Ovary (tissue), 9 donors: ENCODE results near the gene RPS6KA1. TPM values are rescaled to one million over a fixed set of nuclear protein-coding genes. Genes with fewer than 3 reads are reported as not detected.
"Not testable (repeated sequence)": the region's sequence is repeated elsewhere in the genome, so short reads cannot be mapped to it uniquely, and the experiment has no call there.

Source experiments
- DNase-seq, 5 donors: peaks; one replicate each; pipeline ENCODE4 v3.0.0-alpha.2; 2019 to 2020
- H3K27ac ChIP-seq, 2 donors: fragments of 200-600 bp; one replicate each; pipeline versions ENCODE4 v1.5.1 to v1.8.0; 2019 to 2022
- H3K27me3 ChIP-seq: fragments of 200-600 bp; one replicate; pipeline ENCODE4 v1.8.0; 2022
- H3K36me3 ChIP-seq: fragments of 200-600 bp; sonication (generic); one replicate; pipeline ENCODE4 v1.5.1; 2019
- H3K4me1 ChIP-seq: one replicate; pipeline ENCODE4 v1.8.1; 2013; ENCODE audit warnings: mild to moderate bottlenecking, moderate library complexity; ENCODE audit not compliant: insufficient read depth
- H3K4me3 ChIP-seq: fragments of 200-600 bp; sonication (generic); one replicate; pipeline ENCODE4 v1.5.1; 2017
- H3K9me3 ChIP-seq, 2 donors: fragments of 200-600 bp in 1 of 2; sonication (generic) in 1 of 2; one replicate each; pipeline versions ENCODE4 v1.5.1 to v1.8.1; 2013 to 2019; ENCODE audit warnings: mild to moderate bottlenecking in 1 of 2, moderate library complexity in 1 of 2
- EP300 ChIP-seq: sonication (generic); formaldehyde crosslinking; IDR thresholded peaks from one replicate; pipeline ENCODE4 v1.6.1; 2017; ENCODE audit warnings: antibody characterized with exemption
- POLR2A ChIP-seq: fragments of 450-650 bp; IDR thresholded peaks from one replicate; pipeline ENCODE4 v1.6.1; 2017; ENCODE audit warnings: antibody characterized with exemption, mild to moderate bottlenecking, moderate library complexity
- WGBS, 3 donors: extraction: QIAGEN DNeasy Blood & Tissue Kit in 1 of 3; methylation state at CpG; one replicate each; pipeline versions ENCODE4 v1.1.5 to v1.1.7; 2013 to 2017; 5-methylcytosine and 5-hydroxymethylcytosine counted together
- intact Hi-C, 4 donors: fragments of 100-400 bp; cut with DNase I; formaldehyde crosslinking; loops; one replicate each; pipeline versions ENCODE4 v1.11.0 to v1.15.1; 2022 to 2023
- polyA plus RNA-seq, 2 donors: library from polyadenylated mRNA; stranded (reverse); fragments of 200-250 nt in 1 of 2; fragments of 350-450 nt in 1 of 2; fragmentation: Illumina TruSeq in 1 of 2; extraction: RNeasy Lipid Tissue Mini Kit (QIAGEN cat#74804) in 1 of 2; gene quantifications; one replicate each; pipeline ENCODE4 v1.2.3, GENCODE V29; 2013 to 2014
- total RNA-seq, 7 donors: library from RNA; depleted of rRNA in 2 of 7; stranded (reverse); fragments of >200 nt in 2 of 7; fragmentation: NEBNext Ultra II Directional in 3 of 7; extraction: Animal tissue kit (Norgen Biotek cat#: 25700) in 3 of 7; gene quantifications; one replicate each; pipeline versions ENCODE4 v1.1.0 to v1.2.4, GENCODE V29; 2016 to 2023
- TF ChIP-seq, protein P1 (sequence below), 3 donors: fragments of 450-650 bp in 2 of 3; fragments of 200-600 bp in 1 of 3; IDR thresholded peaks; one replicate each; pipeline versions ENCODE4 v1.5.1 to v1.8.0; 2016 to 2022; ENCODE audit warnings: antibody characterized with exemption in 3 of 3, mild to moderate bottlenecking in 1 of 3
- donor health status: DM: no; HTN: no; CAD: no; lungs with moderate emphysema.
- donor health status: DM: no; HTN: no; CAD: no.
- donor health status: Bipolar disorder and iron deficiency.
- donor health status: DM: yes; HTN: yes; CAD: no.
- donor health status: DM: no; HTN: no; CAD: no.
- donor health status: DM: yes; HTN: yes; CAD: no.

The RPS6KA1 gene
- total and polyA plus RNA-seq, 9 donors, result 2.2 to 18.8 (median 5.2) TPM

GRCh38 chr1:26582053-26582835 lies 52.7 kb downstream of the RPS6KA1 start:
- no peak overlapping the region for H3K27ac ChIP-seq
- intact Hi-C loops, result no loop called here

GRCh38 chr1:26582836-26583460 lies 53.4 kb downstream of the RPS6KA1 start:
- intact Hi-C loops, result no loop called here
- Histone ChIP-seq H3K9me3 (no peaks in the 10 kb centered on the region), H3K4me3 (no peak overlapping the region), H3K27ac (no peak overlapping the region), H3K36me3 (no peaks in the 10 kb centered on the region), H3K4me1 (no peaks in the 10 kb centered on the region), H3K27me3 (no peaks in the 10 kb centered on the region)
- DNase-seq, result no peak
- 70 to 74% (median 71%) methylated on average over 6 of the region's 6 CpGs for WGBS, 3 donors
- no peak for TF ChIP-seq EP300
- no peak for TF ChIP-seq POLR2A
- TF ChIP-seq, protein P1, sequence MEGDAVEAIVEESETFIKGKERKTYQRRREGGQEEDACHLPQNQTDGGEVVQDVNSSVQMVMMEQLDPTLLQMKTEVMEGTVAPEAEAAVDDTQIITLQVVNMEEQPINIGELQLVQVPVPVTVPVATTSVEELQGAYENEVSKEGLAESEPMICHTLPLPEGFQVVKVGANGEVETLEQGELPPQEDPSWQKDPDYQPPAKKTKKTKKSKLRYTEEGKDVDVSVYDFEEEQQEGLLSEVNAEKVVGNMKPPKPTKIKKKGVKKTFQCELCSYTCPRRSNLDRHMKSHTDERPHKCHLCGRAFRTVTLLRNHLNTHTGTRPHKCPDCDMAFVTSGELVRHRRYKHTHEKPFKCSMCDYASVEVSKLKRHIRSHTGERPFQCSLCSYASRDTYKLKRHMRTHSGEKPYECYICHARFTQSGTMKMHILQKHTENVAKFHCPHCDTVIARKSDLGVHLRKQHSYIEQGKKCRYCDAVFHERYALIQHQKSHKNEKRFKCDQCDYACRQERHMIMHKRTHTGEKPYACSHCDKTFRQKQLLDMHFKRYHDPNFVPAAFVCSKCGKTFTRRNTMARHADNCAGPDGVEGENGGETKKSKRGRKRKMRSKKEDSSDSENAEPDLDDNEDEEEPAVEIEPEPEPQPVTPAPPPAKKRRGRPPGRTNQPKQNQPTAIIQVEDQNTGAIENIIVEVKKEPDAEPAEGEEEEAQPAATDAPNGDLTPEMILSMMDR (IDR thresholded peaks at IDR 0.05), result no peak

More at GRCh38 chr1:26582053-26582835, 52.7 kb downstream of the RPS6KA1 start:
- DNase-seq, result no peak
- Histone ChIP-seq H3K9me3 (no peaks in the 10 kb centered on the region), H3K4me3 (no peak overlapping the region), H3K27me3 (no peaks in the 10 kb centered on the region), H3K36me3 (no peaks in the 10 kb centered on the region), H3K4me1 (no peaks in the 10 kb centered on the region)
- WGBS, 3 donors, result 83 to 86% (median 85%) methylated on average over 8 of the region's 8 CpGs
- TF ChIP-seq, protein P1 (IDR thresholded peaks at IDR 0.05), result no peak
- no peak for TF ChIP-seq EP300

DNA sequence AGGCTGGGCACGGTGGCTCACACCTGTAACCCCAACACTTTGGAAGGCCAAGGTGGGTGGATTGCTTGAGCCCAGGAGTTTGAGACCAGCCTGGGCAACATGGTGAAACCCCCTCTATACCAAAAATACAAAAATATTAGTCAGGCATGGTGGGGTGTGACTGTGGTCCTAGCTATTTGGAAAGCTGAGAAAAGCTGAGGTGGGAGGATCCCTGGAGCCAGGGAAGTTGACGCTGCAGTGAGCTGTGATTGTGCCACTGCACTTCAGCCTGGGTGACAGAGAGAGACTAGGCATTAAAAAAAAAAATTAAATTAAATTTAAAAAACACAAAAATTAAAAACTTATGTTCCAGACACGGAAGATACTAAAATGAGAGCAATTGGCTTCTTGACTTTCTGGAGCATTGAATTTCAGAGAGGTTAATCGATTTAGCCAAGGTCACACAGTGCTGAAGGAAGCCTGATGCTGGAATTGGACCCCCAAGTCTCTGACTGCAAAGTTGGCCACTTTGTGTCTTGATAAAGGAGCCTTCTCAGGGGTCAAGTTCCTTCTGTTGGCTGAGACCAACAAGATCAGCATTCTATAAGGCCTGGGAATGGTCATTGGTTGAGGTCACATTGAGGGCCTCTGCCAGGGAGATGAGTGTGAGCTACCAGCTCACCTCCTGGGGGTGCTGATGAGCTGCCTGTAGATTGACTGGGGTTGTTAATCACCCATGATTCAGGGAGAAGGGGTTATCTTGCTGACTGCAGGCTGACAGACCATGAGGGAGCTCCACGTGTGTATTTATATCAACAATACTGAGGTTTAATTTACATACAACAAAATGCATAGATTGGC lies 54.3 kb downstream of the RPS6KA1 start:
- no peak overlapping the region for H3K4me3 ChIP-seq
- no peak for DNase-seq
- TF ChIP-seq, protein P1 (IDR thresholded peaks at IDR 0.05), result no peak
- no peak for TF ChIP-seq POLR2A
- TF ChIP-seq EP300, result no peak
- 65 to 76% (median 73%) methylated on average over 5 of the region's 5 CpGs for WGBS, 3 donors
- no peaks in the 10 kb centered on the region for H3K36me3 ChIP-seq
- no peaks in the 10 kb centered on the region for H3K4me1 ChIP-seq
- no peaks in the 10 kb centered on the region for H3K9me3 ChIP-seq
- no peak overlapping the region for H3K27ac ChIP-seq
- intact Hi-C loops, result no loop called here
- no peaks in the 10 kb centered on the region for H3K27me3 ChIP-seq

GRCh38 chr1:26584588-26584987 lies 55.0 kb downstream of the RPS6KA1 start:
- H3K36me3 ChIP-seq, intact Hi-C loops, H3K27ac ChIP-seq, H3K27me3 ChIP-seq, H3K4me1 ChIP-seq, DNase-seq, H3K4me3 ChIP-seq, H3K9me3 ChIP-seq: not testable (repeated sequence)
- 84 to 88% (median 88%) methylated on average over 4 of the region's 4 CpGs for WGBS, 3 donors
